ENCODE results near the gene UBE2Q2. TPM values are rescaled to one million over a fixed set of nuclear protein-coding genes. Genes with fewer than 3 reads are reported as not detected.
"Not testable (repeated sequence)": the region's sequence is repeated elsewhere in the genome, so short reads cannot be mapped to it uniquely, and the experiment has no call there.

The UBE2Q2 gene
- total RNA-seq, 2 donors from 2014 or later = 24.1 to 25.4 TPM

DNA sequence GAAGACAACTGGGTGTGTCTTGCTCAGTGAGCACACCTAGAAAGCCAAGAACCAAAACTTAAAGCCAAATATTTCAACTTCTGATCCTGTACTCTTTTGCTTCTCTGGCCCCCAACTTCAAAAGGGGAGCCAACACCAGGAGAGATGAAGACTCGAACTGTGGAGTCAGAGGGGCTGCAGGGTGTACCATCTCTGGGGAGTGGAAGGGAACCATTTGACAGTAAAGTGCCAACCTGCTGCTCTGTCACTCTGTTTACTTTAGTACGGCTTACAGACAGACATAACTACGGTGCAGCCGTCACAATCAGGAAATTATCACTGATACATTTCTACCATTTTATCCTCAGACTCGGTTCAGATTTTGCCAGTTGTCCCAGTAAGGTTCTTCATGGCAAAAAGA lies 62.0 kb downstream of the UBE2Q2 start:
- DNase-seq (no peak), ATAC-seq (no peak)
- intact Hi-C loops (cut with DNase I) = no loop called here

DNA sequence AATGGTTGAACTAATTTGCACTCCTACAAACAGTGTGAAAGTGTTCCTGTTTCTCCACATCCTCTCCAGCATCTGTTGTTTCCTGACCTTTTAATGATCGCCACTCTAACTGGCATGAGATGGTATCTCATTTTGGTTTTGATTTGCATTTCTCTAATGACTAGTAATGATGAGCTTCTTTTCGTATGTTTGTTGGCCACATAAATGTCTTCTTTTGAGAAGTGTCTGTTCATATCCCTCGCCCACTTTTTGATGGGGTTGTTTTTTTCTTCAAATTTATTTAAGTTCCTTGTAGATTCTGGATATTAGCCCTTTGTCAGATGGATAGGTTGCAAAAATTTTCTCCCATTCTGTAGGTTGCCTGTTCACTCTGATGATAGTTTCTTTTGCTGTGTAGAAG lies 67.1 kb downstream of the UBE2Q2 start:
- not testable (repeated sequence) for DNase-seq, ATAC-seq
- intact Hi-C loops (cut with DNase I) = loop anchor here in 1 of 2 donors (10.0 kb wide), 1 partner anchor 96 kb away; no protein-coding TSS in a partner anchor

- intact Hi-C loops (cut with DNase I) = loop anchor here in 1 of 2 donors (10.0 kb wide), 1 partner anchor 102 kb away; no protein-coding TSS in a partner anchor
- ATAC-seq (no peak), DNase-seq (no peak)
These were observed 73.7 kb downstream of the UBE2Q2 start for GRCh38 chr15:75916978-75917377.

DNA sequence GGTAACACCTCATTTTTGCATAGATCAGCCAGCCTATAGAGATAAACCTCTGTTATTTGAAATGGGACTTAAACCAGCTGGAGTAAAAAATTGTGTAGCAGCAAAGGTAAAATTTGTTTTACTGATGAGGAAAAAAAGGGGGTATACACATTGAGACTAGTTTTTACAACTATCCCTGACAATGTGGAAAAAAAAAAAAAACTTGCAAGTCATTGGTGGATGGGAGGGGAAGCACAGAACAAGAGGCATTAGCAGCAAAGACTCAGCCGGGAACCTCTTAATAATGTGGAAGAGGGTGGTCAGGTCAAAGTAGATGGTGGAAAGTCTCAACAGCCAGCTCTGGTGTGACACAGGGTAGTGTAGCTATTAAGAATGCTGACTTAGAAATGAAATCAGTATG lies 74.9 kb downstream of the UBE2Q2 start:
- DNase-seq = no peak
- intact Hi-C loops (cut with DNase I) = loop anchor here in 1 of 2 donors (10.0 kb wide), 1 partner anchor 103 kb away; no protein-coding TSS in a partner anchor
- ATAC-seq = no peak

DNA sequence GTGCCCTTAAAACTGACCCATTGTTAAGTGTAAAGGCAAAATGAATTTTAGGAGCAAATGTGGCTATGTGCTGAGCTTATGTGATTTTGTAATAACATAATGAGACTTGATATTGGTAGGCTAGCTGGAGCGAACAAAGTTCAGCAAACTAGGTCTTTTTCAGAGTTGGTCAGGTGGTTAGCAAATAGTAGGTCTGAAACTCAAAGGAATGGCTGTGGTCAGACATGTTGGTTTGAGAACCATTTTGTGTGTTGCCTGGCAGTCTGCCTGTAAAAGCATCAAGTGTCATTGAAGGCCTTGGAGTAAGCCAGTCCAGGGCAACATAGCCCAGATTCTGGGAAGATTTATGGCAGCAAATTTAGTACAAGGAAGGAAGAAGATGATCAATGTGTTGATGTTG lies 76.8 kb downstream of the UBE2Q2 start:
- ATAC-seq = no peak
- intact Hi-C loops (cut with DNase I) = loop anchor here in 1 of 2 donors (10.0 kb wide), 1 partner anchor 105 kb away; no protein-coding TSS in a partner anchor

DNA sequence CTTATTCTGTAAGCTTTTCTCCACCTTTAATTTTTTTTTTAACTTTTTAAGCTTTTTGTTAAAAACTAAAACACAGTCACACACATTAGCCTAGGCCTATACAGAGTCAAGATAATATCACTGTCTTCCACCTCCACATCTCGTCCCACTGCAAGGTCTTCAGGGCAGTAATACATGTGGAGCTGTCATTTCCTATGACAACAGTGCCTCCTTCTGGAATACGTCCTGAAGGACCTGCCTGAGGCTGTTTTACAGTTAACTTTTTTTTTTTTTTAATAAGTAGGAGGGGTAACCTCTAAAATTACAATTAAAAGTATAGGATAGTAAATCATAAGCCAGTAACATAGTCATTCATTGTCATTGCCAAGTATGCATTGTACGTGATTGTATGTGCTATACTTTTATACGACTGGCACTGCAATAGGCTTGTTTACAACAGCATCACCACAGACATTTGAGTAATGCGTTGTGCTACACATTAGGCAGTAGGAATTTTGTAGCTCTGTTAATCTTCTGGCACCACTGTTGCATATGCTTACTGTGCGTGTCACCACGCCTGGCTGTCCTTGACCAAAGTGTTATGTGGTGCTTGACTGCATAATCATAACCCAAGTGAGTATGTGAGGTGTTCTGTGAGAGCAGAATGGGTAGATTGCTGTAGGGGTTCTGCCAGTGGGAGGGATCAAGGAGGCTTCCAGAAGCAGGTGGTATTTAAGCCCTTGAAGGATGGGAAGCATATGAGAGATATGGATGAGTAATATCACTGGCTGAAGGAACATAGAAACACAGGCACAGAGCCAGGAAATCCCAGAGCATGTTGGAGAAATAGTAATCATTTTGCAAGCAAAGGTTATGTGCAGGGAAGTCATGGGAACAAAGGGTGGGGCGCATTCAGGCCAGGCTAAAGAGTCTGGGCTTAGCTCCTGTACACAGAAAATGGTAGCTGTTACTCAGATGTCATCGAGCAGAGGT lies 78.8 kb downstream of the UBE2Q2 start:
- intact Hi-C loops (cut with DNase I) = loop anchor here in 1 of 2 donors (10.0 kb wide), 1 partner anchor 107 kb away; no protein-coding TSS in a partner anchor
- ATAC-seq = peak; percentile 75 to 81
- peak; percentile 35 for DNase-seq

More for the DNA sequence above, 76.8 kb downstream of the UBE2Q2 start:
- DNase-seq = no peak

DNA sequence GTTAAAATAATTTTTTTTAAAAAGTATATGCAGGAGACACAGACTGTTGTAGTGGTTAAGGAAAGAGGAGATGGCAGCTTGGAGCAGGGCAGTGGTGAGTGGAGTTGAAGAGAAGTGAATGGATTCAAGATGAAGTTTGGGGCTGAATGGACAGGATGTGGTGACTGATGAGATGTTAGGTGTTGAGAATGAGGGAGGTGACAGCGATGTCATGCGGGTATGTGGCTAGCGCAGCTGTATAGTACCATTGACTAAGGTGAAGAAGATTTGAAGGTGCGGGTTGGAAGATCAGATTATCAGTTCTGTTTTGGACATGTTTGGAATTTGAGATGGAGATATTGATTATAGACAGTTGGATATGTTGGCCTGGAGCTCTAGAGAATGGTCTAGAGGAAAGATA lies 80.5 kb downstream of the UBE2Q2 start:
- intact Hi-C loops (cut with DNase I) = loop anchor here in 1 of 2 donors (10.0 kb wide), 1 partner anchor 109 kb away; no protein-coding TSS in a partner anchor
- ATAC-seq = no peak
- DNase-seq = no peak

DNA sequence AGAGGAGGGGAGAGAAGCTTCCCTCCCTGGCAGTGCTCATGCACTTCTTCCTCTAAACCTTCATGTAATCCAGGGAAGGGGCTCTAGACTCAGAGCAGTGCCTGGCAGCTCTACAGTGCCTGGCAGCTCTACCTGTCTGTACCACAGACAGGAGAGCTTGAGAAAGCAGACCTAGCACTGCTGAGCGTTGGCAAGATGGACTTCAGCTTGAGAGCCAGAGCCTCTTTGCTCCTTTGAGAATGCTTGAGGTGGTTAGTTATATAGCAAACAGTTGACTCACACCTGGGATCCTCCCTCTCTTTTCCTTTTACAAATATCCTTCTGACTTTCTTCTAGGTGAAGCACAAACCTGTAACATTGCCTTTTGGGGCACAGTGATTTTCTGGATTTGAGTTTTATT lies 81.3 kb downstream of the UBE2Q2 start:
- intact Hi-C loops (cut with DNase I) = loop anchor here in 1 of 2 donors (10.0 kb wide), 1 partner anchor 110 kb away; no protein-coding TSS in a partner anchor
- ATAC-seq (peak in 1 of 2 donors; percentile 23), DNase-seq (no peak)

DNA sequence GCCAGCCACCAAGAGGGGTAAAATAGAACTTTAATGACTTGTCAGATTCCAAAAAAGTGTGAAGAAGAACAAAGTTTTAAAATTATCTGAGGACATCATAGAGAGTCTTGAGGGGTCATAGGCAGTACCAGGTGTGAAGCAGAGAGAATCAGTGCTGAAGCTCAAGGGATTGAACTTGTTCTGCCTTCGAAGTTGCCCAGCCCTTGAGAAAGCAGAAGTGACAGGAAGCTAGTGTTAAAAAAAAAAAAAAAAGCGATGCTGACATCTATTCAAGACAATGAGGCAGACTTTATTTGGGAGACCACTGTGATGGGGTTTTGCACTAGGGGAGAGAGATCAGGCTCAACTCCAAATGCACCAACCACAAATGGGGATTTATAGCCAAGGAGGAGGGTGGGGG lies 82.2 kb downstream of the UBE2Q2 start:
- ATAC-seq (no peak), DNase-seq (no peak)
- intact Hi-C loops (cut with DNase I) = loop anchor here in 1 of 2 donors (10.0 kb wide), 1 partner anchor 111 kb away; no protein-coding TSS in a partner anchor

DNA sequence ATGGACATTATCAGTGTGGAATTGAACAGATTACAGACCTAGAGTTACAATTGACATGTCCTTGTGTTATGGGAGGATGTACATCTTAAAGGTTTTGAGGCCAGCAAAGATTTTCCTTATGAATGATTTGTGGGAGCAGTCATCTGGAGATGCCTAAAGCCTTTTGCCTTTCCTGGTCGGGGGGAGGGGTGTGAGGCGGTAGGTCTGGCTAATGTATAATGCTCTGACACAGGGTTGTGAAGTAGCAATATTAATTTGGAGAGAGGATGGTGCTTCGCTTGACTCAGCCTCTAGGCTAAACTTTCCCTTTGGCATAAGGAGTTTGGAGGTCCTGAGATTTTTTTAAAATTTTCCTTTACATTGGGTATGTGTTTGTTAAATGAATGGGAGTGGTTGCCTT lies 83.7 kb downstream of the UBE2Q2 start:
- no peak for DNase-seq
- intact Hi-C loops (cut with DNase I) = loop anchor here in 1 of 2 donors (10.0 kb wide), 1 partner anchor 112 kb away; no protein-coding TSS in a partner anchor

GRCh38 chr15:75927601-75928000 lies 84.4 kb downstream of the UBE2Q2 start:
- no peak for ATAC-seq
- intact Hi-C loops (cut with DNase I) = loop anchor here in 1 of 2 donors (10.0 kb wide), 1 partner anchor 113 kb away; no protein-coding TSS in a partner anchor
- no peak for DNase-seq

More for the DNA sequence above, 83.7 kb downstream of the UBE2Q2 start:
- ATAC-seq = no peak

- no peak for DNase-seq
- intact Hi-C loops (cut with DNase I) = loop anchor here in 1 of 2 donors (10.0 kb wide), 1 partner anchor 114 kb away; no protein-coding TSS in a partner anchor
- no peak for ATAC-seq
These were observed 85.7 kb downstream of the UBE2Q2 start for GRCh38 chr15:75928680-75929608.

DNA sequence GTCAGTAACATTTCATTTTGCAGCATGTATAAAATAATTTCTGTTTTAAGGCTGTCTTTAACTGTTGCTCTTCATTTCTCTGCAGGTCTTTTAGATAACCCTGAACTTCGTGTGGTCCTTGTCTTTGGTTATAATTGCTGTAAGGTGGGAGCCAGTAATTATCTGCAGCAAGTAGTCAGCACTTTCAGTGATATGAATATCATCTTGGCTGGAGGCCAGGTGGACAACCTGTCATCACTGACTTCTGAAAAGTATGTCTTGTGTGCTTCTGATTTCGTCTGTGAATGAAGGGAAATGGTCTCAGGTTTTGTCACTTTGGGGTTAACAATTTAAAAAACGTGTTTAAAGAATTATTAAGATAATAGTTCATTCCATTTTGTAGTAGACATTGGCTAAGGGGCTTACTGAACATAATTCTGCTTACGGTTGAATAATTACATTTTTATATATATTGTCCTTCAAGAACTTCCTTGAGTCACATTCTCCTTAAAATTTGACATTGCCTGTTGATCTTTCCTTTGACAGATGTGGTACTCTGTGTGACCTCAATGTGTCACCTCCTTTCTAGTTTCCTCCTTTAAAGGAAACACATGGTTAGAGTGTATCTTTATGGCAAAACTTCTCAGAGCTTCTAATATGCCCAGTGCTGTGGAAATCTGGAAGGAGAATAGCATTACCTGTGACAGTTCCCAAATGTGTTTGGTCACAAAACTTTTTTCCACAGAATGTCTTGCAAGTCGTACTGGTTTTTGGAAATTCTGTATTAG lies 86.7 kb downstream of the UBE2Q2 start:
- DNase-seq = no peak
- intact Hi-C loops (cut with DNase I) = loop anchor here in 1 of 2 donors (10.0 kb wide), 1 partner anchor 115 kb away; no protein-coding TSS in a partner anchor
- no peak for ATAC-seq

GRCh38 chr15:75930866-75931265 lies 87.6 kb downstream of the UBE2Q2 start:
- intact Hi-C loops (cut with DNase I) = no loop called here
- DNase-seq = no peak
- no peak for ATAC-seq

- intact Hi-C loops (cut with DNase I) = no loop called here
- ATAC-seq (no peak), DNase-seq (no peak)
These were observed 99.2 kb downstream of the UBE2Q2 start for GRCh38 chr15:75942464-75942863.

- DNase-seq (no peak), ATAC-seq (no peak)
- intact Hi-C loops (cut with DNase I) = no loop called here
These were observed 100.0 kb downstream of the UBE2Q2 start for GRCh38 chr15:75943246-75943645.

DNA sequence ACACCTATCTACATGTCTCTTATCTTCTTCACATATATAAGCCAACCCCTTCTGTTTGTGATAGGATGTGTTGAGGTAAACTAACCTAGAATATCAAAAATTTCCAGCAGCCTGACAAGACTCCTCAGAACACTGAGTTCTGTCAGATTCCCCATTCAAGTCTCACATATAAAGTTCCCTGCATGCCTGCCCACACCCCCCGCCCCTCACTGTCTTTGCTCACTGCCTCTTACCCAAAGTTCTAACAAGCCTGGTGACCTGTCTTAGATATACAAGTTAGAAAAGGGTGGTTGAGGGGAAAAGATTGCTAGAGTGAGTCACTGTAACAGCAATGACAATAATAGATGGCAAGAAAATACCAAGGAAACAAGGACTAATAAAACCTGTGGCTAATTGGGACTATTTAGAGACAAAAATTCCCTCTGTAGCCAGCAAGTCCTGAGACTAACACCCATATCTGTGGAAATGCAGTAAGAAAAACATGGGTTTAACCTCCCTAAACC lies 100.5 kb downstream of the UBE2Q2 start:
- ATAC-seq = no peak
- intact Hi-C loops (cut with DNase I) = no loop called here
- DNase-seq = no peak

DNA sequence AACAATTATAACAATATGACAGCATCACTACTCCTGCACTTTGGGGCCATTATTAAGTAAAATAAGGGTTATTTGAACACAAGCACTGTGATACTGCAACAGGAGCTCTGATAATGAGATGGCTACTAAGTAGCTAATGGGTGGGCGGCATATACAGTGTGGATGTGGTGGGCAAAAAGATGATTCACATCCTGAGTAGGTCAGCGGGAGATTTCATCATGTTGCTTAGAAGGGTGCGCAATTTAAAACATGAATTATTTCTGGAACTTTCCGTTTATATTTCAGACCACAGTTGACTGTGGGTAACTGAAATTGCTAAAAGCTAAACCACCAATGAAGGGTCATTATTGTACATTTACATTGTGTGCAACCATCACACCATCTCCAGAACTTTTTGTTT lies 102.7 kb downstream of the UBE2Q2 start:
- DNase-seq (no peak), ATAC-seq (no peak)
- intact Hi-C loops (cut with DNase I) = no loop called here

Measured in left cardiac atrium (tissue), 4 donors.